ENCODE measurements around the gene ADAMTSL3.

DNA sequence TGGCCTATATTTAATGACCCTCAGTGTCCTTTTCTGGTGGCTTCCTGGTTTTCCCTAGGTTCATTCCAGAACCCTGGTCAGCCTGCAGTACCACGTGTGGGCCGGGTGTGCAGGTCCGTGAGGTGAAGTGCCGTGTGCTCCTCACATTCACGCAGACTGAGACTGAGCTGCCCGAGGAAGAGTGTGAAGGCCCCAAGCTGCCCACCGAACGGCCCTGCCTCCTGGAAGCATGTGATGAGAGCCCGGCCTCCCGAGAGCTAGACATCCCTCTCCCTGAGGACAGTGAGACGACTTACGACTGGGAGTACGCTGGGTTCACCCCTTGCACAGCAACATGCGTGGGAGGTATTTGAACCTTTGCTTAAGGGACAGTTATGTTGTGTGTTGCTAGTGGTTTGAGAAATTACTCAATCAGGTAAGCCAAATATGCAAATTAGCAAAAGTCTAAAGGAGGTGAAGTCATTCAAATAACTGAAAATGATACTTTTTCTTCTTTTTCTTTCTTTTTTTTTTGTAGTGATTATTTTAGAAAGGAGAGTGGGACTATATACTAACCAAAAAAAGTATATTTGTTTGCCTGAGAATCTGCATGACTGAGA, 259.2 kb downstream of the ADAMTSL3 start:
- TF ChIP-seq, protein P1, sequence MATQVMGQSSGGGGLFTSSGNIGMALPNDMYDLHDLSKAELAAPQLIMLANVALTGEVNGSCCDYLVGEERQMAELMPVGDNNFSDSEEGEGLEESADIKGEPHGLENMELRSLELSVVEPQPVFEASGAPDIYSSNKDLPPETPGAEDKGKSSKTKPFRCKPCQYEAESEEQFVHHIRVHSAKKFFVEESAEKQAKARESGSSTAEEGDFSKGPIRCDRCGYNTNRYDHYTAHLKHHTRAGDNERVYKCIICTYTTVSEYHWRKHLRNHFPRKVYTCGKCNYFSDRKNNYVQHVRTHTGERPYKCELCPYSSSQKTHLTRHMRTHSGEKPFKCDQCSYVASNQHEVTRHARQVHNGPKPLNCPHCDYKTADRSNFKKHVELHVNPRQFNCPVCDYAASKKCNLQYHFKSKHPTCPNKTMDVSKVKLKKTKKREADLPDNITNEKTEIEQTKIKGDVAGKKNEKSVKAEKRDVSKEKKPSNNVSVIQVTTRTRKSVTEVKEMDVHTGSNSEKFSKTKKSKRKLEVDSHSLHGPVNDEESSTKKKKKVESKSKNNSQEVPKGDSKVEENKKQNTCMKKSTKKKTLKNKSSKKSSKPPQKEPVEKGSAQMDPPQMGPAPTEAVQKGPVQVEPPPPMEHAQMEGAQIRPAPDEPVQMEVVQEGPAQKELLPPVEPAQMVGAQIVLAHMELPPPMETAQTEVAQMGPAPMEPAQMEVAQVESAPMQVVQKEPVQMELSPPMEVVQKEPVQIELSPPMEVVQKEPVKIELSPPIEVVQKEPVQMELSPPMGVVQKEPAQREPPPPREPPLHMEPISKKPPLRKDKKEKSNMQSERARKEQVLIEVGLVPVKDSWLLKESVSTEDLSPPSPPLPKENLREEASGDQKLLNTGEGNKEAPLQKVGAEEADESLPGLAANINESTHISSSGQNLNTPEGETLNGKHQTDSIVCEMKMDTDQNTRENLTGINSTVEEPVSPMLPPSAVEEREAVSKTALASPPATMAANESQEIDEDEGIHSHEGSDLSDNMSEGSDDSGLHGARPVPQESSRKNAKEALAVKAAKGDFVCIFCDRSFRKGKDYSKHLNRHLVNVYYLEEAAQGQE (IDR thresholded peaks at IDR 0.05), result no peak
- TF ChIP-seq, protein P2, sequence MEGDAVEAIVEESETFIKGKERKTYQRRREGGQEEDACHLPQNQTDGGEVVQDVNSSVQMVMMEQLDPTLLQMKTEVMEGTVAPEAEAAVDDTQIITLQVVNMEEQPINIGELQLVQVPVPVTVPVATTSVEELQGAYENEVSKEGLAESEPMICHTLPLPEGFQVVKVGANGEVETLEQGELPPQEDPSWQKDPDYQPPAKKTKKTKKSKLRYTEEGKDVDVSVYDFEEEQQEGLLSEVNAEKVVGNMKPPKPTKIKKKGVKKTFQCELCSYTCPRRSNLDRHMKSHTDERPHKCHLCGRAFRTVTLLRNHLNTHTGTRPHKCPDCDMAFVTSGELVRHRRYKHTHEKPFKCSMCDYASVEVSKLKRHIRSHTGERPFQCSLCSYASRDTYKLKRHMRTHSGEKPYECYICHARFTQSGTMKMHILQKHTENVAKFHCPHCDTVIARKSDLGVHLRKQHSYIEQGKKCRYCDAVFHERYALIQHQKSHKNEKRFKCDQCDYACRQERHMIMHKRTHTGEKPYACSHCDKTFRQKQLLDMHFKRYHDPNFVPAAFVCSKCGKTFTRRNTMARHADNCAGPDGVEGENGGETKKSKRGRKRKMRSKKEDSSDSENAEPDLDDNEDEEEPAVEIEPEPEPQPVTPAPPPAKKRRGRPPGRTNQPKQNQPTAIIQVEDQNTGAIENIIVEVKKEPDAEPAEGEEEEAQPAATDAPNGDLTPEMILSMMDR (IDR thresholded peaks at IDR 0.05; ENCODE audit: low read depth, low read length, missing input control), result no peak
- no peak for TF ChIP-seq SP1 (IDR thresholded peaks at IDR 0.05)
- no peak for TF ChIP-seq HNF4A (conservative IDR thresholded peaks at IDR 0.05)
- no peak for TF ChIP-seq RAD21 (IDR thresholded peaks at IDR 0.05)
- TF ChIP-seq EGR1 (IDR thresholded peaks at IDR 0.05; ENCODE audit: low read depth in 2 of 2), result no peak
- no peak for TF ChIP-seq TAF1 (conservative IDR thresholded peaks at IDR 0.05)
- no peak for TF ChIP-seq YY1 (IDR thresholded peaks at IDR 0.05)
- TF ChIP-seq FOXA2 (IDR thresholded peaks at IDR 0.05), result no peak
